Mesothelial cell of epicardium (in vitro differentiated cells): ENCODE data around the gene RALGPS2. TPM values are rescaled to one million over a fixed set of nuclear protein-coding genes. Genes with fewer than 3 reads are reported as not detected.

ENCODE experiments used
- DNase-seq, 2 experiments: peaks; one replicate each; pipeline ENCODE4 v3.0.0; 2021; ENCODE audit warnings: low spot score in 2 of 2; ENCODE audit not compliant: unreplicated experiment in 2 of 2
- H3K27ac Mint-ChIP-seq: 2 replicates; pipeline ENCODE4 v1.8.0; 2021; ENCODE audit warnings: mixed read lengths
- H3K27me3 Mint-ChIP-seq: 2 replicates; pipeline ENCODE4 v1.8.0; 2021; ENCODE audit warnings: low read depth, mixed read lengths
- H3K36me3 Mint-ChIP-seq: 2 replicates; pipeline ENCODE4 v1.8.0; 2021; ENCODE audit warnings: mixed read lengths
- H3K4me1 Mint-ChIP-seq: 2 replicates; pipeline ENCODE4 v1.8.0; 2021; ENCODE audit warnings: mixed read lengths
- H3K4me3 Mint-ChIP-seq: 2 replicates; pipeline ENCODE4 v1.8.0; 2021; ENCODE audit warnings: mild to moderate bottlenecking, moderate library complexity, mixed read lengths
- H3K9me3 Mint-ChIP-seq: 2 replicates; pipeline ENCODE4 v1.8.0; 2021; ENCODE audit warnings: mixed read lengths
- CTCF ChIP-seq: fragments of 200-600 bp; sonication (generic); IDR thresholded peaks from one replicate; pipeline ENCODE4 v1.5.0; 2021; ENCODE audit warnings: antibody characterized with exemption; ENCODE audit not compliant: unreplicated experiment
- total RNA-seq: library from RNA; stranded (reverse); gene quantifications from 3 replicates; pipeline ENCODE4 v1.2.1, GENCODE V29; 2021

The RALGPS2 gene
- total RNA-seq, 1 donor from 2014 or later: 50.9 TPM

GRCh38 chr1:178781533-178782330 is 56.7 kb downstream of the RALGPS2 start:
- peak overlapping the region; percentile 86 for H3K27ac Mint-ChIP-seq
- H3K9me3 Mint-ChIP-seq: peaks cover 7% of the 10 kb centered on the region
- DNase-seq: no peak
- no peaks in the 10 kb centered on the region for H3K27me3 Mint-ChIP-seq
- peaks cover 26% of the 10 kb centered on the region for H3K36me3 Mint-ChIP-seq
- peaks cover 20% of the 10 kb centered on the region for H3K4me1 Mint-ChIP-seq
- no peak overlapping the region for H3K4me3 Mint-ChIP-seq
- TF ChIP-seq CTCF: no peak

- H3K4me3 Mint-ChIP-seq: no peak overlapping the region
- no peak overlapping the region for H3K27ac Mint-ChIP-seq
- no peaks in the 10 kb centered on the region for H3K27me3 Mint-ChIP-seq
- no peak for DNase-seq
- no peak for TF ChIP-seq CTCF
- H3K9me3 Mint-ChIP-seq: peaks cover 11% of the 10 kb centered on the region
- peaks cover 30% of the 10 kb centered on the region for H3K36me3 Mint-ChIP-seq
- peaks cover 20% of the 10 kb centered on the region for H3K4me1 Mint-ChIP-seq
Observed at GRCh38 chr1:178784131-178784536, 59.1 kb downstream of the RALGPS2 start.

GRCh38 chr1:178792394-178792793 is 67.3 kb downstream of the RALGPS2 start:
- H3K27ac Mint-ChIP-seq: no peak overlapping the region
- H3K4me3 Mint-ChIP-seq: no peak overlapping the region
- DNase-seq: no peak
- no peak for TF ChIP-seq CTCF
- peaks cover 14% of the 10 kb centered on the region for H3K4me1 Mint-ChIP-seq
- no peaks in the 10 kb centered on the region for H3K27me3 Mint-ChIP-seq
- H3K36me3 Mint-ChIP-seq: peaks cover 25% of the 10 kb centered on the region
- peaks cover 12% of the 10 kb centered on the region for H3K9me3 Mint-ChIP-seq

GRCh38 chr1:178796013-178796412 is 71.0 kb downstream of the RALGPS2 start:
- Mint-ChIP-seq H3K9me3 (peaks cover 16% of the 10 kb centered on the region), H3K4me3 (no peak overlapping the region), H3K27ac (no peak overlapping the region), H3K27me3 (no peaks in the 10 kb centered on the region), H3K4me1 (peaks cover 14% of the 10 kb centered on the region), H3K36me3 (peaks cover 30% of the 10 kb centered on the region)
- DNase-seq: no peak
- no peak for TF ChIP-seq CTCF

GRCh38 chr1:178797590-178797989 is 72.5 kb downstream of the RALGPS2 start:
- peaks cover 16% of the 10 kb centered on the region for H3K9me3 Mint-ChIP-seq
- no peak for DNase-seq
- H3K27me3 Mint-ChIP-seq: no peaks in the 10 kb centered on the region
- H3K4me1 Mint-ChIP-seq: peaks cover 4% of the 10 kb centered on the region
- no peak overlapping the region for H3K27ac Mint-ChIP-seq
- peaks cover 30% of the 10 kb centered on the region for H3K36me3 Mint-ChIP-seq
- TF ChIP-seq CTCF: no peak
- H3K4me3 Mint-ChIP-seq: no peak overlapping the region
